ENCODE data around the gene CEPT1.

DNA sequence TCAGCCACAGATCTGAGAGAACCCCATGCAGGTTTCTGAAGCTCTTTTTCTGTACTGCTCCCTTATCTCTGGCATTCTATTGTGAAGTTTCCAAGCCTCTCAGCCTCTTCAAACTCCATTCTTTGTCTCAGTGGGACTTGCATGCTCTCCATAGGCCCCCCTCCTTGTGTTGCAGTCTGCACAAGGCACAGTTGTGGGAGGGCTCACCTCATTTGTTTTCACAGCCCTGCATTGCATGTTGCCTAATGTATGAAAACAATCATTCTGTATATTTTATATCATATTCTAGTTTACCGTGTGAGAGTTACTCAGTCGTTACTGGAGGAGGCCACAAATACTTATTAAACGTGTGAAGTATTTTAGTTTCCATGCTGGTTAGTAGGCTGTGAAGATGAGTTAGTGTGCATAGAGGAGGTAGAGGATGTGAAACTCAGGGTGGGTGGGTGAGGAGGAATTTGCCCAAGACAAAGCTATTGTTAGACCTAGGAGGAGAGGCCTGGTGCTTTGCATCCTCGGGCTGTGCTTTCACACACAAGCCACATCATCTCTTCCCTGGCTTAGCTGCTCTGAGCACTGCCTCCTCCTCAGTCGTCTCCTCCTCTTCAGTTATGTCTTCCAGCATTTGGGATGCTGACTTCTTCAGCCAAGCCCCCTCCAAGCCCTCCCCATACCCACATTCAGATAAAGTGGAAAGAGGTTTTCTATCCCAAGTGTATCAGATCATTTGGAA, 79.7 kb downstream of the CEPT1 start:
- TF ChIP-seq, protein P1, sequence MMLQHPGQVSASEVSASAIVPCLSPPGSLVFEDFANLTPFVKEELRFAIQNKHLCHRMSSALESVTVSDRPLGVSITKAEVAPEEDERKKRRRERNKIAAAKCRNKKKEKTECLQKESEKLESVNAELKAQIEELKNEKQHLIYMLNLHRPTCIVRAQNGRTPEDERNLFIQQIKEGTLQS (IDR thresholded peaks at IDR 0.05) = no peak
- TF ChIP-seq, protein P2, sequence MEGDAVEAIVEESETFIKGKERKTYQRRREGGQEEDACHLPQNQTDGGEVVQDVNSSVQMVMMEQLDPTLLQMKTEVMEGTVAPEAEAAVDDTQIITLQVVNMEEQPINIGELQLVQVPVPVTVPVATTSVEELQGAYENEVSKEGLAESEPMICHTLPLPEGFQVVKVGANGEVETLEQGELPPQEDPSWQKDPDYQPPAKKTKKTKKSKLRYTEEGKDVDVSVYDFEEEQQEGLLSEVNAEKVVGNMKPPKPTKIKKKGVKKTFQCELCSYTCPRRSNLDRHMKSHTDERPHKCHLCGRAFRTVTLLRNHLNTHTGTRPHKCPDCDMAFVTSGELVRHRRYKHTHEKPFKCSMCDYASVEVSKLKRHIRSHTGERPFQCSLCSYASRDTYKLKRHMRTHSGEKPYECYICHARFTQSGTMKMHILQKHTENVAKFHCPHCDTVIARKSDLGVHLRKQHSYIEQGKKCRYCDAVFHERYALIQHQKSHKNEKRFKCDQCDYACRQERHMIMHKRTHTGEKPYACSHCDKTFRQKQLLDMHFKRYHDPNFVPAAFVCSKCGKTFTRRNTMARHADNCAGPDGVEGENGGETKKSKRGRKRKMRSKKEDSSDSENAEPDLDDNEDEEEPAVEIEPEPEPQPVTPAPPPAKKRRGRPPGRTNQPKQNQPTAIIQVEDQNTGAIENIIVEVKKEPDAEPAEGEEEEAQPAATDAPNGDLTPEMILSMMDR (IDR thresholded peaks at IDR 0.05 in 2 of 3, conservative IDR thresholded peaks at IDR 0.05 in 1 of 3; ENCODE audit: borderline replicate concordance in 1 of 3, insufficient read depth in 1 of 3, low read depth in 2 of 3, low read length in 2 of 3) = no peak
- no peak for TF ChIP-seq CEBPB (IDR thresholded peaks at IDR 0.05; ENCODE audit: low read depth)
- TF ChIP-seq RAD21 (IDR thresholded peaks at IDR 0.05; ENCODE audit: low read depth) = no peak
